HEK293T (cell line): ENCODE results near the gene PPT2.

Source experiments
- CTCF ChIA-PET: fragments of 350-600 bp; formaldehyde crosslinking; extraction: SDS; loops from one replicate; lab custom pipeline; 2021; ENCODE audit warnings: antibody characterized with exemption, inconsistent platforms; lab: Yijun Ruan, JAX
- POLR2A ChIA-PET: fragments of 350-600 bp; formaldehyde crosslinking; extraction: SDS; loops from one replicate; lab custom pipeline; 2020; ENCODE audit warnings: antibody characterized with exemption, inconsistent platforms; lab: Yijun Ruan, JAX
- DNase-seq: peaks from one replicate; pipeline ENCODE4 v3.0.0; 2012; ENCODE audit warnings: mixed read lengths; ENCODE audit errors: extremely low spot score
- ARNT ChIP-seq: fragments of 450-650 bp; IDR thresholded peaks from 2 replicates; pipeline ENCODE4 v1.6.1; 2017; ENCODE audit warnings: mild to moderate bottlenecking
- BHLHE40 ChIP-seq: fragments of 450-650 bp; IDR thresholded peaks from 2 replicates; pipeline ENCODE4 v1.6.1; 2016; ENCODE audit warnings: mild to moderate bottlenecking, moderate library complexity, borderline replicate concordance
- CTBP1 ChIP-seq: fragments of 450-650 bp; IDR thresholded peaks from 2 replicates; pipeline ENCODE4 v1.6.1; 2016; ENCODE audit warnings: borderline replicate concordance
- ELF4 ChIP-seq: fragments of 450-650 bp; IDR thresholded peaks from 2 replicates; pipeline ENCODE4 v1.6.1; 2017; ENCODE audit warnings: antibody characterized with exemption
- FOXA1 ChIP-seq: fragments of 450-650 bp; IDR thresholded peaks from 2 replicates; pipeline ENCODE4 v1.6.1; 2016; ENCODE audit warnings: mild to moderate bottlenecking
- FOXK2 ChIP-seq: fragments of 450-650 bp; IDR thresholded peaks from 2 replicates; pipeline ENCODE4 v1.6.1; 2016; ENCODE audit warnings: mild to moderate bottlenecking
- FOXM1 ChIP-seq: fragments of 450-650 bp; IDR thresholded peaks from 2 replicates; pipeline ENCODE4 v1.6.1; 2017; ENCODE audit warnings: mild to moderate bottlenecking, borderline replicate concordance
- HDGF ChIP-seq: fragments of 450-650 bp; IDR thresholded peaks from 2 replicates; pipeline ENCODE4 v1.6.1; 2017; ENCODE audit warnings: antibody characterized with exemption, borderline replicate concordance
- L3MBTL2 ChIP-seq: fragments of 450-650 bp; conservative IDR thresholded peaks from 2 replicates; pipeline ENCODE4 v1.6.1; 2016; ENCODE audit warnings: mild to moderate bottlenecking
- LEF1 ChIP-seq: fragments of 450-650 bp; IDR thresholded peaks from 2 replicates; pipeline ENCODE4 v1.6.1; 2017; ENCODE audit warnings: mild to moderate bottlenecking, borderline replicate concordance
- NFRKB ChIP-seq: fragments of 450-650 bp; IDR thresholded peaks from 2 replicates; pipeline ENCODE4 v1.6.1; 2016; ENCODE audit warnings: mild to moderate bottlenecking, moderate library complexity
- SP1 ChIP-seq: fragments of 450-650 bp; IDR thresholded peaks from 2 replicates; pipeline ENCODE4 v1.6.1; 2017
- SUZ12 ChIP-seq: fragments of 450-650 bp; IDR thresholded peaks from 2 replicates; pipeline ENCODE4 v1.6.1; 2016; ENCODE audit warnings: mild to moderate bottlenecking
- TARDBP ChIP-seq: fragments of 450-650 bp; IDR thresholded peaks from 2 replicates; pipeline ENCODE4 v1.6.1; 2016
- ZNF384 ChIP-seq: fragments of 450-650 bp; IDR thresholded peaks from 2 replicates; pipeline ENCODE4 v1.6.1; 2016
- TF ChIP-seq, protein P1 (sequence below): fragments of 450-650 bp; IDR thresholded peaks from 2 replicates; pipeline ENCODE4 v1.6.1; 2016

Gene PPT2

DNA sequence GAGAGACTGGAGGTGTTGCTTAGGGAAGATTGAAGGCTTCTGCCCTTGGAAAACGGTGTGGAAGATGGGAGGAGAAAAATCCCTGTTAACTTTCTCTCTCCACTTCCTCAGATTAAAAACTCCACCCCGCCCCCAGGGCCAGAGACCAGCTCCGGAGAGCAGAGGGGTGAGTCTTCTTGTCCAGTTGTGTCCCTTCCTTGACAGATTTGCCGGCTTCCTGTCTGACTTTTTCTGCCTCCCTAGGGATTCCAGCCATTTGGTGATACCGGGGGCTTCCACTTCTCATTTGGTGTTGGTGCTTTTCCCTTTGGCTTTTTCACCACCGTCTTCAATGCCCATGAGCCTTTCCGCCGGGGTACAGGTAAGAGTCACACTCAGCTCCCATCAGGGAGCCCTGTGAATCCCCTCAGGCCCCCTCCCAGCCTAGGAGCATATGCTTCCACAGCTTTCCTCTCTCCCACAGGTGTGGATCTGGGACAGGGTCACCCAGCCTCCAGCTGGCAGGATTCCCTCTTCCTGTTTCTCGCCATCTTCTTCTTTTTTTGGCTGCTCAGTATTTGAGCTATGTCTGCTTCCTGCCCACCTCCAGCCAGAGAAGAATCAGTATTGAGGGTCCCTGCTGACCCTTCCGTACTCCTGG lies 25.9 kb downstream of the PPT2 start:
- CTCF ChIA-PET = no interaction called here
- TF ChIP-seq TARDBP (no peak), HDGF (no peak), BHLHE40 (no peak), ZNF384 (no peak)
- TF ChIP-seq, protein P1, sequence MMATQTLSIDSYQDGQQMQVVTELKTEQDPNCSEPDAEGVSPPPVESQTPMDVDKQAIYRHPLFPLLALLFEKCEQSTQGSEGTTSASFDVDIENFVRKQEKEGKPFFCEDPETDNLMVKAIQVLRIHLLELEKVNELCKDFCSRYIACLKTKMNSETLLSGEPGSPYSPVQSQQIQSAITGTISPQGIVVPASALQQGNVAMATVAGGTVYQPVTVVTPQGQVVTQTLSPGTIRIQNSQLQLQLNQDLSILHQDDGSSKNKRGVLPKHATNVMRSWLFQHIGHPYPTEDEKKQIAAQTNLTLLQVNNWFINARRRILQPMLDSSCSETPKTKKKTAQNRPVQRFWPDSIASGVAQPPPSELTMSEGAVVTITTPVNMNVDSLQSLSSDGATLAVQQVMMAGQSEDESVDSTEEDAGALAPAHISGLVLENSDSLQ = no peak
- DNase-seq = no peak
- POLR2A ChIA-PET = interaction anchor here (0.6 to 4.9 kb wide), 3 partner anchors 12 to 372 kb away, joined by 3 to 153 read pairs (median 6); partner anchors contain the start of genes FKBPL, GPSM3 and PBX2

DNA sequence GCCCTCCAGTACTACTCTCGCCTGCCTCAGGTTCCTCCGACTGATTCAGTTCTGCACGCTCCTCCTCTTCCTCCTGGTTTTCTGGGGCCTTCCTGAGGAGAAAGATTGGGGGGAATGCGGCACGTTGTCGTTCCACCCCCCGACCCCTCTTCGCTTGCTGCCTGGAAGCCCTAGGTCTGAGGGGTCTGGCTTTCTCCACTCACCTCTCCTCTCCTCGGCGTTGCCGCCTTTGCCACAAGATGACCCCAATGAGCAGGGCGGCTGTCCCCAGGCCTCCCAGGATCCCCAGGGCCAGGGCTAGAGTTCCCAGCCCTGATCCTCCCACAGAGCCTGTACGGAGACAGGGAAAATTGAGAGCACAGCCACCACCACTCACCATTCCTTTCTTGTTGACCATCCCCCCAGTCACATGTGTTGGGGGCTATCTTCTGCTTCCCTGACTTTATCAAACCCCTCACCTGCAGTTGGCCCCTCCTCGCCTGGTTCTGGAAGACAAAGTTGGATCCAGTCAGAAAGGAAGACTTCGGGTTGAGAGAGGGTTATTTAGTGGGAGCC lies 27.3 kb downstream of the PPT2 start:
- ChIA-PET CTCF (no interaction called here), POLR2A (interaction anchor here (2.7 kb wide), 1 partner anchor 14 kb away, joined by 11 read pairs; no protein-coding TSS in a partner anchor)

DNA sequence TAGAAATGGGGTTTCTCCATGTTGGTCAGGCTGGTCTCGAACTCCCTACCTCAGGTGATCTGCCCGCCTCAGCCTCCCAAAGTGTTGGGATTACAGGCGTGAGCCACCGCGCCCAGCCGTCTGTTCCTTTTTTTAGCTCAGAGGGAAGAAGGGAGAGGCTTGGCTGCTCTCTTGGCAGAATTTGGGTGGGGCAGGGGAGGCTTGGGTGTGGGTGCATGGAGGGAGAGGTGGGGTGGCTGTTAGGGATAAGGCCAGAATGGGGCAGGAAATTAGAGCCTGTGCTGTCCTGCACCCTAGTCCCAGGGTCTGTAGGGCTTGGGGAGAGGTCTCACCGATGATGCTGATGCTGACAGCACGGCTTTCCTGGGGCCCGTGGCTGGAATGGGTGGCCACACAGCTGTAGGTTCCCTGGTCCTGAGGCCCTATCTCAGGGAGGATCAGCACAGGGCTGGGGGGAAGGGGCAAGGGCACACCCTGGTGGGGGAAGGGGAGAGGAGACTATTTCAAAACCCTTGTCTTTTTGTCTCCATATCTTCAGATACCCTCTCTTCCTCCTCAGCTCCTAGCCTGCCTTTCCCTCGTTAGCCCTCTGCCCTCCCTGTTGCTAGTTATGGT lies 28.1 kb downstream of the PPT2 start:
- TF ChIP-seq L3MBTL2 = no peak
- TF ChIP-seq FOXM1 = no peak
- no peak for TF ChIP-seq ELF4
- no peak for TF ChIP-seq ZNF384
- TF ChIP-seq CTBP1 = no peak
- no peak for TF ChIP-seq TARDBP
- TF ChIP-seq, protein P1 = no peak
- no peak for TF ChIP-seq SUZ12
- no peak for TF ChIP-seq LEF1
- TF ChIP-seq SP1 = no peak
- TF ChIP-seq ARNT = no peak
- no peak for TF ChIP-seq FOXK2
- no peak for TF ChIP-seq FOXA1
- no peak for TF ChIP-seq BHLHE40
- TF ChIP-seq NFRKB = no peak
- TF ChIP-seq HDGF = no peak
- CTCF ChIA-PET = no interaction called here
- no peak for DNase-seq
- POLR2A ChIA-PET = interaction anchor here (2.7 kb wide), 1 partner anchor 13 kb away, joined by 11 read pairs; no protein-coding TSS in a partner anchor

More for the DNA sequence above, 27.3 kb downstream of the PPT2 start:
- TF ChIP-seq ARNT = no peak
- no peak for TF ChIP-seq SP1
- no peak for TF ChIP-seq FOXA1
- TF ChIP-seq CTBP1 = no peak
- TF ChIP-seq HDGF = no peak
- TF ChIP-seq TARDBP = no peak
- TF ChIP-seq L3MBTL2 = no peak
- no peak for TF ChIP-seq ELF4
- no peak for TF ChIP-seq ZNF384
- no peak for TF ChIP-seq FOXK2
- no peak for TF ChIP-seq SUZ12
- no peak for TF ChIP-seq FOXM1
- no peak for DNase-seq

DNA sequence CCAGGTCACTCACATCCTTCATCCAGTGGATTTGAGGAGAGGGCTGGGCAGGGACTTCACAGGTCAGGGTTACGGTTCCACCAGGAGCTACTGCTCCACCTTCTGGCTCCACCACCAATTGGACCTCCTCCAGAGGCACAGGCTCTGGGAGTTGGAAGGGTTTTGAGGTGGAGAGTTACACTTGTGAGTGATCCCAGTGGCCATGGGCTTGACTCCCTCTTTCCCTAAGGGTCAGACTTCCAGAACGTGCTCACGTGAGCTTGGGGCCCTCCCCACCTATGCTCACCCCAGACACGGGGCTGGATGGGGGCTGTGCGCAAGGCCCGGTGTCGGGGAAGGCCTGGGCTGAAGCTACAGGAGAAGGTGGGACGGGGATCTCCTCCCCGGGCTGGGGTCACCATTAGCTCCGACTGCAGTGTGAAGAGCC lies 28.6 kb downstream of the PPT2 start:
- ChIA-PET POLR2A (interaction anchor here (0.7 to 2.7 kb wide), 2 partner anchors 13 to 54 kb away, joined by 3 to 11 read pairs; partner anchors contain the start of gene ATF6B), CTCF (no interaction called here)
- no peak for DNase-seq
- TF ChIP-seq ZNF384 = no peak
- TF ChIP-seq TARDBP = no peak
- TF ChIP-seq CTBP1 = no peak
- no peak for TF ChIP-seq SUZ12
- no peak for TF ChIP-seq LEF1
- TF ChIP-seq FOXA1 = no peak

DNA sequence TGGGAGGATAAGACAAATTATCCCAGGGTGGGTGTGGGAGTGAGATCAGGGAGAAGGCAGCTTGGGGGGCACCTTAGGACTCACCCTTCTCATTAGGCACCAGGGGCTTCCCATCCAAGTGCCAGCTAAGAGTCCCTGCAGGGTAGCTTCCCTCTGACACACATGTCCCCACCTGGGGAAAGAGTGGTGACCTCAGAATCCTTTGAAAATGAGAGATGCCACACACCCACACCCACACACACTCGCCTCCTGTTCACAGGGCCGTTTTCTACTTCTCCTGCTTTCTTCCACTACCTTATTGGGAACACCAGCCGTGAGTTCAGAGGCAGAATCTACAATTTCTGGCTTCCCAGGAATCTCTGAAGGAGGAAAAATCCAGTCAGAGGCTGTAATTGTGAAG lies 29.1 kb downstream of the PPT2 start:
- CTCF ChIA-PET = no interaction called here
- TF ChIP-seq BHLHE40 (no peak), ELF4 (no peak), ARNT (no peak), ZNF384 (no peak)
- no peak for DNase-seq
- POLR2A ChIA-PET = interaction anchor here (0.7 to 2.7 kb wide), 2 partner anchors 12 to 54 kb away, joined by 3 to 11 read pairs; partner anchors contain the start of gene ATF6B

DNA sequence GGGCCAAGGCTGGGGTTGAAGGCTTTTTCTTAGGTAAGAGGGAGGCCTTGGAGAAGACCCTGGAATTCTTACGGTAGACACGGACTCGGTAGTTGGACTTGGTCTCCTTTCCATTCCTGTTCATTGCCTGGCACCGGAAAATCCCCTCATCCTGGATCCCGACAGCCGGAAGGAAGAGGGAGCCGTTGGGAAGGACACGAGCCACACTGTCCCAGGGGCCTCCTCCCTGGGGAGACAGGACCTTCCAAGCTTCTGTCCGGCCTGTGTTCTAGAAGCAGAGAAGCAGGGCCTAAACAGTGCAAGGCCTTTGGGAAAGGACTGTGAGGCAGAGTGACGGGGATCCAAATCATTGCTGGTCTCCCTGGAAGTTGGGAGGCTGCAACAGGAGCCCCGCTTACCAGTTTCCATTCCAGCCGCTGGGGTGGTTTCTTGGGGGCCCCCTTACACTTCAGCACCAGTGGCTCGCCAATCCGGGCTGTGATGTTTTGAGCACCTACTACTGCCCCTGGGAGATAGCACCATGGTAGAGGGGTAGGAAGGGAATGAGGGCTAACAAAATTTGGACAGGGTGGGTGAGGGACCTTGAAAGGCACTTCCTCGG lies 29.6 kb downstream of the PPT2 start:
- TF ChIP-seq HDGF (no peak), ZNF384 (no peak), SP1 (no peak), CTBP1 (no peak), NFRKB (no peak), ELF4 (no peak), SUZ12 (no peak), FOXM1 (no peak), TARDBP (no peak), BHLHE40 (no peak), FOXA1 (no peak)
- TF ChIP-seq, protein P1 = no peak

More for the DNA sequence above, 29.6 kb downstream of the PPT2 start:
- ChIA-PET POLR2A (interaction anchor here (2.7 kb wide), 1 partner anchor 12 kb away, joined by 11 read pairs; no protein-coding TSS in a partner anchor), CTCF (no interaction called here)
- no peak for DNase-seq
